T-cell (primary cell): ENCODE data around the gene BRSK1. TPM values are rescaled to one million over a fixed set of nuclear protein-coding genes. Genes with fewer than 3 reads are reported as not detected.

Experiments
- ATAC-seq, 4 experiments: fragments of 200-7000 bp in 3 of 4; fragments of 150-1000 bp in 1 of 4; cut with Tn5 transposase; replicated peaks in 1 of 4; 1 replicate in 3 of 4; 2 replicates in 1 of 4; pipeline ENCODE4 v1.10.0; 2021; ENCODE audit warnings: moderate library complexity in 3 of 4, mild to moderate bottlenecking in 2 of 4, moderate number of reproducible peaks in 1 of 4
- CTCF ChIA-PET, 2 donors: fragments of 300-600 bp; sonication (Branson Sonifier 250); formaldehyde crosslinking; loops; one replicate each; lab custom pipeline; 2022; ENCODE audit warnings: antibody characterized with exemption in 2 of 2; lab: Charles Lee
- POLR2A ChIA-PET, 2 donors: fragments of 300-600 bp; sonication (Branson Sonifier 250); formaldehyde crosslinking; loops; one replicate each; lab custom pipeline; 2022; ENCODE audit warnings: antibody characterized with exemption in 2 of 2; lab: Charles Lee
- DNase-seq, 35 experiments: peaks; one replicate each; pipeline versions ENCODE4 v3.0.0 to v3.0.0-alpha.2; 2013 to 2023
- H3K27ac ChIP-seq: one replicate; pipeline ENCODE4 v1.5.1; 2013; ENCODE audit warnings: low read length
- H3K27me3 ChIP-seq, 2 experiments: replicated peaks in 1 of 2; 1 replicate in 1 of 2; 2 replicates in 1 of 2; pipeline versions ENCODE4 v1.6.1 to v1.7.0; 2013; ENCODE audit warnings: low read length in 1 of 2, mixed read lengths in 1 of 2; ENCODE audit not compliant: control insufficient read depth in 2 of 2, insufficient read depth in 2 of 2; ENCODE audit errors: extremely low read depth in 1 of 2
- H3K36me3 ChIP-seq, 2 donors: 1 replicate in 1 of 2; 2 replicates in 1 of 2; pipeline versions ENCODE4 v1.6.1 to v1.7.0; 2013; ENCODE audit warnings: low read length in 1 of 2; ENCODE audit not compliant: control insufficient read depth in 2 of 2, insufficient read depth in 1 of 2; ENCODE audit errors: extremely low read depth in 1 of 2
- H3K4me1 ChIP-seq, 2 experiments: 1 replicate in 1 of 2; 2 replicates in 1 of 2; pipeline versions ENCODE4 v1.6.1 to v1.7.0; 2013; ENCODE audit warnings: low read length in 2 of 2, mixed read lengths in 1 of 2; ENCODE audit not compliant: insufficient read depth in 2 of 2, control insufficient read depth in 1 of 2; ENCODE audit errors: extremely low read depth in 1 of 2
- H3K4me3 ChIP-seq, 2 donors: 1 replicate in 1 of 2; 2 replicates in 1 of 2; pipeline versions ENCODE4 v1.5.1 to v1.7.0; 2013; ENCODE audit warnings: mild to moderate bottlenecking in 2 of 2, low read length in 1 of 2, moderate library complexity in 1 of 2; ENCODE audit not compliant: control insufficient read depth in 1 of 2; ENCODE audit errors: extremely low read depth in 1 of 2
- H3K9me3 ChIP-seq: 2 replicates; pipeline ENCODE4 v1.7.0; 2013
- H3K27ac Mint-ChIP-seq, 2 donors: one replicate each; pipeline ENCODE4 v1.8.0; 2020 to 2021; ENCODE audit warnings: mild to moderate bottlenecking in 2 of 2, mixed read lengths in 2 of 2
- H3K27me3 Mint-ChIP-seq, 2 donors: one replicate each; pipeline ENCODE4 v1.8.0; 2021 to 2022; ENCODE audit warnings: mixed read lengths in 2 of 2
- H3K36me3 Mint-ChIP-seq: one replicate; pipeline ENCODE4 v1.8.0; 2021; ENCODE audit warnings: mixed read lengths
- H3K4me1 Mint-ChIP-seq, 3 donors: one replicate each; pipeline ENCODE4 v1.8.0; 2020 to 2022; ENCODE audit warnings: mixed read lengths in 3 of 3, mild to moderate bottlenecking in 1 of 3
- H3K4me3 Mint-ChIP-seq, 3 donors: one replicate each; pipeline ENCODE4 v1.8.0; 2020 to 2022; ENCODE audit warnings: mild to moderate bottlenecking in 3 of 3, mixed read lengths in 3 of 3, moderate library complexity in 3 of 3
- H3K9me3 Mint-ChIP-seq, 3 donors: one replicate each; pipeline ENCODE4 v1.8.0; 2020 to 2022; ENCODE audit warnings: mixed read lengths in 3 of 3
- WGBS: methylation state at CpG from one replicate; pipeline ENCODE4 v1.1.5; 2013; ENCODE audit warnings: missing lambda C conversion rate; ENCODE audit not compliant: insufficient coverage; 5-methylcytosine and 5-hydroxymethylcytosine counted together
- total RNA-seq, 35 experiments: library from RNA in 6 of 35; stranded (reverse) in 6 of 35; fragments of 120-200 nt in 1 of 35; gene quantifications; one replicate each; pipeline versions ENCODE4 v1.2.1 to v1.2.4 and lab custom pipeline; 2013 to 2026

The BRSK1 gene
- total RNA-seq, 5 donors from 2014 or later (not counting 1 experiment from before 2014, with no cell fraction given), result 2.9 to 5.8 (median 3.9) TPM

GRCh38 chr19:55252760-55253663, 30.8 kb upstream of the BRSK1 start:
- Mint-ChIP-seq H3K27me3 (no peaks in the 10 kb centered on the region), H3K4me3 (peak overlapping the region; percentile 96 to 100 (median 97)), H3K27ac (peak overlapping the region; percentile 99), H3K36me3 (peaks cover 10% of the 10 kb centered on the region), H3K9me3 (no peaks in the 10 kb centered on the region), H3K4me1 (peaks cover 79 to 90% (median 84%) of the 10 kb centered on the region in 3 donors)
- DNase-seq, result no peak
- no peaks in the 10 kb centered on the region for H3K9me3 ChIP-seq
- H3K27ac ChIP-seq, result peak overlapping the region; percentile 90
- ChIA-PET CTCF (interaction anchor here in 1 of 2 donors (0.9 to 1.8 kb wide), 2 partner anchors 27 to 209 kb away, joined by 4 to 9 read pairs; partner anchors contain the start of genes HSPBP1 and ISOC2), POLR2A (interaction anchor here in 1 of 2 donors (0.5 kb wide), 1 partner anchor 85 kb away, joined by 5 read pairs; no protein-coding TSS in a partner anchor)
- 30% methylated on average over 7 of the region's 21 CpGs for WGBS
- peaks cover 10 to 24% of the 10 kb centered on the region in 2 donors for H3K36me3 ChIP-seq
- H3K4me3 ChIP-seq, result peak overlapping the region; percentile 86 to 91
- H3K4me1 ChIP-seq, result peaks cover 49 to 95% of the 10 kb centered on the region in 2 experiments
- no peak for ATAC-seq
- no peaks in the 10 kb centered on the region for H3K27me3 ChIP-seq

GRCh38 chr19:55253842-55254624, 29.8 kb upstream of the BRSK1 start:
- Mint-ChIP-seq H3K4me3 (peak overlapping the region; percentile 96 to 100 (median 97)), H3K4me1 (peaks cover 70 to 80% (median 74%) of the 10 kb centered on the region in 3 donors), H3K27me3 (no peaks in the 10 kb centered on the region), H3K36me3 (peaks cover 10% of the 10 kb centered on the region), H3K27ac (peak overlapping the region; percentile 99), H3K9me3 (no peaks in the 10 kb centered on the region)
- peak overlapping the region; percentile 86 to 91 for H3K4me3 ChIP-seq
- 0% methylated on average over 15 of the region's 23 CpGs for WGBS
- ATAC-seq, result peak; percentile 44 to 61 (median 54)
- H3K36me3 ChIP-seq, result peaks cover under 1 to 16% of the 10 kb centered on the region in 2 donors
- peak; percentile 49 to 83 (median 66) for DNase-seq
- peaks cover 49 to 85% of the 10 kb centered on the region in 2 experiments for H3K4me1 ChIP-seq
- ChIA-PET POLR2A (interaction anchor here (0.6 to 2.5 kb wide), 5 partner anchors 26 to 350 kb away, joined by 3 to 11 read pairs (median 4); partner anchors contain the start of genes HSPBP1 (in 1 of the 2), KMT5C (in 1 of the 2) and UBE2S (in 1 of the 2)), CTCF (interaction anchor here in 1 of 2 donors (0.6 to 1.8 kb wide), 4 partner anchors 26 to 213 kb away, joined by 3 to 9 read pairs (median 4); partner anchors contain the start of genes HSPBP1 and ISOC2)
- peak overlapping the region; percentile 90 for H3K27ac ChIP-seq
- H3K9me3 ChIP-seq, result no peaks in the 10 kb centered on the region
- H3K27me3 ChIP-seq, result no peaks in the 10 kb centered on the region

GRCh38 chr19:55254625-55254977, 29.2 kb upstream of the BRSK1 start:
- ATAC-seq, result no peak
- 3% methylated on average over 5 of the region's 6 CpGs for WGBS
- H3K4me1 Mint-ChIP-seq, result peaks cover 73 to 81% (median 74%) of the 10 kb centered on the region in 3 donors
- peaks cover 49 to 85% of the 10 kb centered on the region in 2 experiments for H3K4me1 ChIP-seq
- peak overlapping the region; percentile 86 to 91 for H3K4me3 ChIP-seq
- H3K27me3 Mint-ChIP-seq, result no peaks in the 10 kb centered on the region
- peak overlapping the region; percentile 99 for H3K27ac Mint-ChIP-seq
- peak overlapping the region; percentile 96 to 100 (median 97) for H3K4me3 Mint-ChIP-seq
- peak overlapping the region; percentile 90 for H3K27ac ChIP-seq
- H3K9me3 ChIP-seq, result no peaks in the 10 kb centered on the region
- DNase-seq, result no peak
- H3K9me3 Mint-ChIP-seq, result no peaks in the 10 kb centered on the region
- ChIA-PET POLR2A (interaction anchor here (0.6 to 2.5 kb wide), 6 partner anchors 25 to 350 kb away, joined by 3 to 11 read pairs (median 4); partner anchors contain the start of genes HSPBP1 (in 1 of the 2), KMT5C (in 1 of the 2) and UBE2S (in 1 of the 2)), CTCF (interaction anchor here in 1 of 2 donors (0.6 to 1.8 kb wide), 3 partner anchors 25 to 213 kb away, joined by 3 to 9 read pairs (median 3); partner anchors contain the start of gene HSPBP1)
- H3K27me3 ChIP-seq, result no peaks in the 10 kb centered on the region
- H3K36me3 Mint-ChIP-seq, result peaks cover 10% of the 10 kb centered on the region
- H3K36me3 ChIP-seq, result peaks cover 0 to 15% of the 10 kb centered on the region in 2 donors

- CTCF ChIA-PET, result interaction anchor here in 1 of 2 donors (0.6 to 1.5 kb wide), 4 partner anchors 22 to 167 kb away, joined by 3 to 4 read pairs (median 3); partner anchors contain the start of genes HSPBP1 and KMT5C
- Histone ChIP-seq H3K36me3 (peaks cover 0 to 4% of the 10 kb centered on the region in 2 donors), H3K4me3 (peak overlapping the region; percentile 86 to 91), H3K9me3 (no peaks in the 10 kb centered on the region), H3K27ac (peak overlapping the region; percentile 90), H3K27me3 (no peaks in the 10 kb centered on the region), H3K4me1 (peaks cover 44 to 80% of the 10 kb centered on the region in 2 experiments)
- WGBS, result 6% methylated on average over 17 of the region's 17 CpGs
- Mint-ChIP-seq H3K9me3 (no peaks in the 10 kb centered on the region), H3K27ac (peak overlapping the region; percentile 99), H3K27me3 (no peaks in the 10 kb centered on the region), H3K36me3 (peaks cover 8% of the 10 kb centered on the region), H3K4me3 (peak overlapping the region; percentile 96 to 100 (median 97)), H3K4me1 (peaks cover 69 to 77% (median 73%) of the 10 kb centered on the region in 3 donors)
- DNase-seq (peak in 24 of 35 experiments; percentile 18 to 55 (median 30)), ATAC-seq (no peak)
- POLR2A ChIA-PET, result interaction anchor here (0.5 to 2.5 kb wide), 6 partner anchors 20 to 138 kb away, joined by 3 to 11 read pairs (median 4); partner anchors contain the start of genes HSPBP1 (in 1 of the 2) and KMT5C (in 1 of the 2)
Measured at GRCh38 chr19:55255618-55256423, 28.0 kb upstream of the BRSK1 start.
